Measurements from ENCODE around the gene DAB2IP.

Gene DAB2IP

GRCh38 chr9:121781145-121781548 is 129.7 kb downstream of the DAB2IP start:
- DNase-seq (ENCODE audit: low spot score), result no peak
- Histone ChIP-seq H3K4me3 (no peak overlapping the region), H3K27ac (no peak overlapping the region)
- TF ChIP-seq, protein P1, sequence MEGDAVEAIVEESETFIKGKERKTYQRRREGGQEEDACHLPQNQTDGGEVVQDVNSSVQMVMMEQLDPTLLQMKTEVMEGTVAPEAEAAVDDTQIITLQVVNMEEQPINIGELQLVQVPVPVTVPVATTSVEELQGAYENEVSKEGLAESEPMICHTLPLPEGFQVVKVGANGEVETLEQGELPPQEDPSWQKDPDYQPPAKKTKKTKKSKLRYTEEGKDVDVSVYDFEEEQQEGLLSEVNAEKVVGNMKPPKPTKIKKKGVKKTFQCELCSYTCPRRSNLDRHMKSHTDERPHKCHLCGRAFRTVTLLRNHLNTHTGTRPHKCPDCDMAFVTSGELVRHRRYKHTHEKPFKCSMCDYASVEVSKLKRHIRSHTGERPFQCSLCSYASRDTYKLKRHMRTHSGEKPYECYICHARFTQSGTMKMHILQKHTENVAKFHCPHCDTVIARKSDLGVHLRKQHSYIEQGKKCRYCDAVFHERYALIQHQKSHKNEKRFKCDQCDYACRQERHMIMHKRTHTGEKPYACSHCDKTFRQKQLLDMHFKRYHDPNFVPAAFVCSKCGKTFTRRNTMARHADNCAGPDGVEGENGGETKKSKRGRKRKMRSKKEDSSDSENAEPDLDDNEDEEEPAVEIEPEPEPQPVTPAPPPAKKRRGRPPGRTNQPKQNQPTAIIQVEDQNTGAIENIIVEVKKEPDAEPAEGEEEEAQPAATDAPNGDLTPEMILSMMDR (IDR thresholded peaks at IDR 0.05), result no peak

GRCh38 chr9:121781701-121782464 is 130.4 kb downstream of the DAB2IP start:
- Histone ChIP-seq H3K27ac (no peak overlapping the region), H3K4me3 (no peak overlapping the region)
- peak; percentile 70 for DNase-seq (ENCODE audit: low spot score)
- TF ChIP-seq, protein P1 (IDR thresholded peaks at IDR 0.05), result no peak

- TF ChIP-seq, protein P1 (IDR thresholded peaks at IDR 0.05), result no peak
Observed at GRCh38 chr9:121782514-121783110, 131.2 kb downstream of the DAB2IP start.

GRCh38 chr9:121783111-121783510 is 131.7 kb downstream of the DAB2IP start:
- Histone ChIP-seq H3K27ac (no peak overlapping the region), H3K4me3 (no peak overlapping the region)
- TF ChIP-seq, protein P1 (IDR thresholded peaks at IDR 0.05), result no peak
- DNase-seq (ENCODE audit: low spot score), result no peak

More at GRCh38 chr9:121782514-121783110, 131.2 kb downstream of the DAB2IP start:
- peak; percentile 66 for DNase-seq (ENCODE audit: low spot score)
- Histone ChIP-seq H3K27ac (no peak overlapping the region), H3K4me3 (no peak overlapping the region)

- DNase-seq (ENCODE audit: low spot score), result no peak
- Histone ChIP-seq H3K4me3 (no peak overlapping the region), H3K27ac (no peak overlapping the region)
- TF ChIP-seq, protein P1 (IDR thresholded peaks at IDR 0.05), result no peak
Observed at GRCh38 chr9:121783521-121784507, 132.4 kb downstream of the DAB2IP start.

DNA sequence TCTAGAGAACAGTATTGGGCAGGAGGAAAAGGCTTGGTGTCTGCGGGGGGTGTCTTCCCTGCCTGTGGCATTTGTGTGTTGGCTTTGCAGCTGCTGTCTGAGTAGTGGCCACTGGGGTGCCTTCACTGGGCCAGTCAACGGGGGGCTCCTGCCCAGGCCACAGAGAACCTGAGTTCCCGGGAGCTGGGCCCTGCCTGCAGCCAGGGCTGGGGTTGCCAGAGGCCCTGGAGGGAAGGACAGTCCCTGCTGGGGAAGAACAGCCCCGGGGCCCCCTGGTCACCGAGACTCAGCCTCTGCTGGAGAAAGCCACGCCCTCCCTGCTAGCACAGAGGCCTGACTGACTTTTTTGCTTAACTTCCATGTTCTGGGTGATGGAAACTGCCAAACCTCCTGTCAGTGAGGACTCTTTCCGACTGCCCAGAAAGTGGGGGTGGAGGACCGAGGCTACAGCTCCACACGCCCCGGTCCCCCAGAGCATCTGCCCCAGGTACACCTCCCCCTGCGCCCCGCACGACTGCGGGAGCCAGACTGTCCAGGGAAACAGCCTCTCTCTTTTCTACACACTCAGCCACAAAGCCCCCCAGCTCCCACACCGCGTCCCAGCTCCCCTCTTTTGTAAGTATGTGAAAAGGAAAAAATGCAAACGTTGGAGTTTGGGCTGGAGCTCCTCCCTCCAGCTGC is 133.4 kb downstream of the DAB2IP start:
- Histone ChIP-seq H3K27ac (no peak overlapping the region), H3K4me3 (no peak overlapping the region)
- TF ChIP-seq, protein P1 (IDR thresholded peaks at IDR 0.05), result no peak
- no peak for DNase-seq (ENCODE audit: low spot score)

Measured in coronary artery (tissue), 2 donors.